Stimulated activated CD4-positive, alpha-beta T cell treated with anti-CD3 and anti-CD28 coated beads, Interleukin-2, amount 100 ng/mL, for 48 hours (primary cell): ENCODE data around the gene CFAP251.
A peak's percentile ranks its signal among the peaks of the same experiment; 100 is the strongest.
"Not testable (repeated sequence)": the region's sequence is repeated elsewhere in the genome, so short reads cannot be mapped to it uniquely, and the experiment has no call there.

ENCODE experiments used
- DNase-seq, 2 donors: peaks; one replicate each; pipeline ENCODE4 v3.0.0-alpha.2; 2020

The CFAP251 gene

GRCh38 chr12:121911824-121912585, 6.4 kb upstream of the CFAP251 start:
- DNase-seq = peak in 1 of 2 donors; percentile 22

GRCh38 chr12:121915841-121916321, 2.5 kb upstream of the CFAP251 start:
- no peak for DNase-seq

GRCh38 chr12:121916719-121917118, 1.7 kb upstream of the CFAP251 start:
- DNase-seq = no peak

- DNase-seq = no peak
Measured at GRCh38 chr12:121918679-121919038, 267 bp downstream of the CFAP251 start.

- DNase-seq = no peak
Measured at GRCh38 chr12:121921066-121921465, 2.7 kb downstream of the CFAP251 start.

GRCh38 chr12:121925358-121925695, 6.9 kb downstream of the CFAP251 start:
- DNase-seq = no peak

GRCh38 chr12:121926874-121927706, 8.7 kb downstream of the CFAP251 start:
- DNase-seq = no peak

- no peak for DNase-seq
Measured at GRCh38 chr12:121927813-121928212, 9.4 kb downstream of the CFAP251 start.

GRCh38 chr12:121929545-121929944, 11.2 kb downstream of the CFAP251 start:
- not testable (repeated sequence) for DNase-seq

GRCh38 chr12:121930862-121931261, 12.5 kb downstream of the CFAP251 start:
- DNase-seq = no peak

- DNase-seq = no peak
Measured at GRCh38 chr12:121932176-121932536, 13.8 kb downstream of the CFAP251 start.

- no peak for DNase-seq
Measured at GRCh38 chr12:121932914-121933521, 14.6 kb downstream of the CFAP251 start.

GRCh38 chr12:121933522-121934308, 15.3 kb downstream of the CFAP251 start:
- DNase-seq = no peak

GRCh38 chr12:121934309-121934664, 15.9 kb downstream of the CFAP251 start:
- no peak for DNase-seq

- DNase-seq = no peak
Measured at GRCh38 chr12:121937654-121938053, 19.3 kb downstream of the CFAP251 start.

- DNase-seq = no peak
Measured at GRCh38 chr12:121939186-121939585, 20.8 kb downstream of the CFAP251 start.

GRCh38 chr12:121939992-121940766, 21.8 kb downstream of the CFAP251 start:
- DNase-seq = no peak

GRCh38 chr12:121942145-121942718, 23.8 kb downstream of the CFAP251 start:
- DNase-seq = no peak

GRCh38 chr12:121943926-121944325, 25.5 kb downstream of the CFAP251 start:
- DNase-seq = no peak

- no peak for DNase-seq
Measured at GRCh38 chr12:121946313-121947025, 28.1 kb downstream of the CFAP251 start.

GRCh38 chr12:121947981-121948380, 29.6 kb downstream of the CFAP251 start:
- no peak for DNase-seq
